Liver (tissue), 9 donors: Measurements from ENCODE around the gene TTYH3. TPM values are rescaled to one million over a fixed set of nuclear protein-coding genes. Genes with fewer than 3 reads are reported as not detected.

ENCODE experiments used
- DNase-seq: peaks from one replicate; pipeline ENCODE4 v3.0.0-alpha.2; 2017; ENCODE audit warnings: low spot score
- H3K27ac ChIP-seq, 2 donors: one replicate each; pipeline ENCODE4 v1.7.0; 2013; ENCODE audit warnings: inconsistent platforms in 2 of 2, low read length in 2 of 2, control low read depth in 1 of 2, low read depth in 1 of 2, mild to moderate bottlenecking in 1 of 2
- H3K27me3 ChIP-seq, 4 donors: one replicate each; pipeline versions ENCODE4 v1.6.1 to v1.7.0; 2013; ENCODE audit warnings: low read length in 3 of 4, inconsistent platforms in 1 of 4, mild to moderate bottlenecking in 1 of 4, moderate library complexity in 1 of 4; ENCODE audit not compliant: control insufficient read depth in 4 of 4, insufficient read depth in 4 of 4
- H3K36me3 ChIP-seq, 4 donors: one replicate each; pipeline versions ENCODE4 v1.6.1 to v1.7.0; 2013; ENCODE audit warnings: low read length in 3 of 4, mild to moderate bottlenecking in 3 of 4, low read depth in 1 of 4, moderate library complexity in 1 of 4; ENCODE audit not compliant: control insufficient read depth in 4 of 4, insufficient read depth in 3 of 4
- H3K4me1 ChIP-seq, 4 donors: one replicate each; pipeline versions ENCODE4 v1.6.1 to v1.7.0; 2013; ENCODE audit warnings: low read length in 3 of 4, mild to moderate bottlenecking in 3 of 4, moderate library complexity in 1 of 4; ENCODE audit not compliant: control insufficient read depth in 4 of 4, insufficient read depth in 4 of 4
- H3K4me3 ChIP-seq, 3 donors: one replicate each; pipeline versions ENCODE4 v1.6.1 to v1.7.0; 2013; ENCODE audit warnings: low read length in 3 of 3, control low read depth in 1 of 3, low read depth in 1 of 3, mild to moderate bottlenecking in 1 of 3
- H3K9ac ChIP-seq, 2 donors: one replicate each; pipeline ENCODE4 v1.7.0; 2013; ENCODE audit warnings: low read length in 2 of 2, mild to moderate bottlenecking in 2 of 2, moderate library complexity in 2 of 2, control low read depth in 1 of 2, low read depth in 1 of 2
- H3K9me3 ChIP-seq, 4 donors: one replicate each; pipeline versions ENCODE4 v1.6.1 to v1.7.0; 2013; ENCODE audit warnings: low read length in 3 of 4; ENCODE audit not compliant: control insufficient read depth in 4 of 4
- EGR1 ChIP-seq, 2 donors: IDR thresholded peaks; 2 replicates each; pipeline ENCODE4 v1.6.1; 2016 to 2018; ENCODE audit warnings: antibody characterized with exemption in 2 of 2, low read depth in 2 of 2
- FOXA1 ChIP-seq: IDR thresholded peaks from 2 replicates; pipeline ENCODE4 v1.6.1; 2016; ENCODE audit warnings: antibody characterized with exemption
- FOXA2 ChIP-seq: IDR thresholded peaks from 2 replicates; pipeline ENCODE4 v1.6.1; 2016; ENCODE audit warnings: antibody characterized with exemption
- GABPA ChIP-seq, 2 donors: IDR thresholded peaks in 1 of 2; conservative IDR thresholded peaks in 1 of 2; 2 replicates each; pipeline ENCODE4 v1.6.1; 2016; ENCODE audit warnings: antibody characterized with exemption in 2 of 2, mild to moderate bottlenecking in 1 of 2, moderate library complexity in 1 of 2
- HNF4A ChIP-seq, 2 donors: conservative IDR thresholded peaks; 2 replicates each; pipeline ENCODE4 v1.6.1; 2016; ENCODE audit warnings: antibody characterized with exemption in 2 of 2, mild to moderate bottlenecking in 2 of 2
- HNF4G ChIP-seq: IDR thresholded peaks from 2 replicates; pipeline ENCODE4 v1.6.1; 2016; ENCODE audit warnings: antibody characterized with exemption
- JUND ChIP-seq, 2 donors: IDR thresholded peaks; 2 replicates each; pipeline ENCODE4 v1.6.1; 2016; ENCODE audit warnings: antibody characterized with exemption in 2 of 2
- NR2F2 ChIP-seq: IDR thresholded peaks from 2 replicates; pipeline ENCODE4 v1.6.1; 2016; ENCODE audit warnings: antibody characterized with exemption
- RAD21 ChIP-seq, 2 donors: IDR thresholded peaks; 2 replicates each; pipeline ENCODE4 v1.6.1; 2016; ENCODE audit warnings: antibody characterized with exemption in 2 of 2, mild to moderate bottlenecking in 2 of 2
- RXRA ChIP-seq, 2 donors: IDR thresholded peaks; 2 replicates each; pipeline ENCODE4 v1.6.1; 2017 to 2018; ENCODE audit warnings: antibody characterized with exemption in 2 of 2, mild to moderate bottlenecking in 1 of 2
- TAF1 ChIP-seq: conservative IDR thresholded peaks from 2 replicates; pipeline ENCODE4 v1.6.1; 2016; ENCODE audit warnings: antibody characterized with exemption, mild to moderate bottlenecking
- YY1 ChIP-seq: IDR thresholded peaks from 2 replicates; pipeline ENCODE4 v1.6.1; 2016; ENCODE audit warnings: antibody characterized with exemption, mild to moderate bottlenecking
- WGBS: extraction: QIAGEN DNeasy Blood & Tissue Kit; methylation state at CpG from one replicate; pipeline ENCODE4 v1.1.7; 2013; 5-methylcytosine and 5-hydroxymethylcytosine counted together
- polyA plus RNA-seq, 2 donors: library from polyadenylated mRNA; stranded (reverse) in 1 of 2; unstranded in 1 of 2; fragments of 200-250 nt in 1 of 2; fragments of >200 nt in 1 of 2; fragmentation: Nextera tagmentation in 1 of 2; extraction: Ambion mirVana in 1 of 2; gene quantifications; one replicate each; pipeline versions ENCODE4 v1.2.1 to v1.2.3, GENCODE V29; 2013 to 2015
- total RNA-seq, 2 donors: library from RNA; depleted of rRNA; stranded (reverse); fragments of >200 nt; gene quantifications; one replicate each; pipeline ENCODE4 v1.2.3, GENCODE V29; 2014
- TF ChIP-seq, protein P1 (sequence below): IDR thresholded peaks from 2 replicates; pipeline ENCODE4 v1.6.1; 2016; ENCODE audit warnings: antibody characterized with exemption
- TF ChIP-seq, protein P2 (sequence below): IDR thresholded peaks from 2 replicates; pipeline ENCODE4 v1.6.1; 2016; ENCODE audit warnings: antibody characterized with exemption
- TF ChIP-seq, protein P3 (sequence below): IDR thresholded peaks from 2 replicates; pipeline ENCODE4 v1.6.1; 2016; ENCODE audit warnings: antibody characterized with exemption, mild to moderate bottlenecking
- TF ChIP-seq, protein P4 (sequence below): fragments of 150-350 bp; IDR thresholded peaks from 2 replicates; pipeline ENCODE4 v1.5.1; 2017; ENCODE audit warnings: improper control_type of control experiment, low read depth, low read length; ENCODE audit not compliant: missing input control
- TF ChIP-seq, protein P5 (sequence below): IDR thresholded peaks from 2 replicates; pipeline ENCODE4 v1.6.1; 2016; ENCODE audit warnings: antibody characterized with exemption
- donor health status: healthy.
- donor health status: healthy.
- donor health status: healthy.
- donor health status: healthy.
- donor health status: healthy.

TTYH3 gene
- total and polyA plus RNA-seq, 4 donors = 8.2 to 19.6 (median 17.4) TPM

DNA sequence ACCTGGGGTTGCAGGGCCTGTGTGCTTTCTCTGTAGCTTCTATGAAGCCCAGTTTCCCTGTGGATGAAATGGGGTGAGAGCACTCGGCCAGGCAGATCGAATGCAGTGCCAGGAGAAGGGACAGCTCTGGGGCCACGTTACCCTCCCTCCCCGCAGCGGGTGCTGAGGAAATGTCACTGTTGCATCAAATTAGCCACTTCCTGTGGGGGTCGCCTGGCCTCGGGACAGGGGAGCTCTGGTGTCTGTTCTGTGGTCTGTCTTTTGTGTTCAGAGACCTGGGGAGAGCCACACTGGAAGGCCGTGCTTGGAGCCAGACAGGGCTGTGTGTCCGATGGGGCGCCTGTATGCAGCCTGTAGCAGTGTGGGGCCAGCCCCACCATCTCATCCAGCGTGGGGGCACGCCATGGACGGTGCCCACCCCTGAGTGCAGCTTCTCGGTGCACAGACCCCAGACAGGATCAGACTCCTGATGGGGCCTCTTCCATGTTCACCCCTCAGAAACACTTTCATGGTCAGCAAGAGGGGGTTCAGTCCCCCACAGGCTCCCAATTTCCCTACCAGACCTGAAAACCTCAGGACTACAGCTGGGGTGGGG, 13.6 kb downstream of the TTYH3 start:
- TF ChIP-seq, protein P1, sequence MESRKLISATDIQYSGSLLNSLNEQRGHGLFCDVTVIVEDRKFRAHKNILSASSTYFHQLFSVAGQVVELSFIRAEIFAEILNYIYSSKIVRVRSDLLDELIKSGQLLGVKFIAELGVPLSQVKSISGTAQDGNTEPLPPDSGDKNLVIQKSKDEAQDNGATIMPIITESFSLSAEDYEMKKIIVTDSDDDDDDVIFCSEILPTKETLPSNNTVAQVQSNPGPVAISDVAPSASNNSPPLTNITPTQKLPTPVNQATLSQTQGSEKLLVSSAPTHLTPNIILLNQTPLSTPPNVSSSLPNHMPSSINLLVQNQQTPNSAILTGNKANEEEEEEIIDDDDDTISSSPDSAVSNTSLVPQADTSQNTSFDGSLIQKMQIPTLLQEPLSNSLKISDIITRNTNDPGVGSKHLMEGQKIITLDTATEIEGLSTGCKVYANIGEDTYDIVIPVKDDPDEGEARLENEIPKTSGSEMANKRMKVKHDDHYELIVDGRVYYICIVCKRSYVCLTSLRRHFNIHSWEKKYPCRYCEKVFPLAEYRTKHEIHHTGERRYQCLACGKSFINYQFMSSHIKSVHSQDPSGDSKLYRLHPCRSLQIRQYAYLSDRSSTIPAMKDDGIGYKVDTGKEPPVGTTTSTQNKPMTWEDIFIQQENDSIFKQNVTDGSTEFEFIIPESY = no peak
- TF ChIP-seq FOXA1 (no peak), EGR1 (IDR thresholded peaks at IDR 0.05; ENCODE audit: low read depth in 2 of 2) (no peak), NR2F2 (no peak), YY1 (no peak), FOXA2 (no peak)
- TF ChIP-seq, protein P2, sequence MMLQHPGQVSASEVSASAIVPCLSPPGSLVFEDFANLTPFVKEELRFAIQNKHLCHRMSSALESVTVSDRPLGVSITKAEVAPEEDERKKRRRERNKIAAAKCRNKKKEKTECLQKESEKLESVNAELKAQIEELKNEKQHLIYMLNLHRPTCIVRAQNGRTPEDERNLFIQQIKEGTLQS = no peak
- TF ChIP-seq, protein P3, sequence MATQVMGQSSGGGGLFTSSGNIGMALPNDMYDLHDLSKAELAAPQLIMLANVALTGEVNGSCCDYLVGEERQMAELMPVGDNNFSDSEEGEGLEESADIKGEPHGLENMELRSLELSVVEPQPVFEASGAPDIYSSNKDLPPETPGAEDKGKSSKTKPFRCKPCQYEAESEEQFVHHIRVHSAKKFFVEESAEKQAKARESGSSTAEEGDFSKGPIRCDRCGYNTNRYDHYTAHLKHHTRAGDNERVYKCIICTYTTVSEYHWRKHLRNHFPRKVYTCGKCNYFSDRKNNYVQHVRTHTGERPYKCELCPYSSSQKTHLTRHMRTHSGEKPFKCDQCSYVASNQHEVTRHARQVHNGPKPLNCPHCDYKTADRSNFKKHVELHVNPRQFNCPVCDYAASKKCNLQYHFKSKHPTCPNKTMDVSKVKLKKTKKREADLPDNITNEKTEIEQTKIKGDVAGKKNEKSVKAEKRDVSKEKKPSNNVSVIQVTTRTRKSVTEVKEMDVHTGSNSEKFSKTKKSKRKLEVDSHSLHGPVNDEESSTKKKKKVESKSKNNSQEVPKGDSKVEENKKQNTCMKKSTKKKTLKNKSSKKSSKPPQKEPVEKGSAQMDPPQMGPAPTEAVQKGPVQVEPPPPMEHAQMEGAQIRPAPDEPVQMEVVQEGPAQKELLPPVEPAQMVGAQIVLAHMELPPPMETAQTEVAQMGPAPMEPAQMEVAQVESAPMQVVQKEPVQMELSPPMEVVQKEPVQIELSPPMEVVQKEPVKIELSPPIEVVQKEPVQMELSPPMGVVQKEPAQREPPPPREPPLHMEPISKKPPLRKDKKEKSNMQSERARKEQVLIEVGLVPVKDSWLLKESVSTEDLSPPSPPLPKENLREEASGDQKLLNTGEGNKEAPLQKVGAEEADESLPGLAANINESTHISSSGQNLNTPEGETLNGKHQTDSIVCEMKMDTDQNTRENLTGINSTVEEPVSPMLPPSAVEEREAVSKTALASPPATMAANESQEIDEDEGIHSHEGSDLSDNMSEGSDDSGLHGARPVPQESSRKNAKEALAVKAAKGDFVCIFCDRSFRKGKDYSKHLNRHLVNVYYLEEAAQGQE = no peak
- TF ChIP-seq, protein P4, sequence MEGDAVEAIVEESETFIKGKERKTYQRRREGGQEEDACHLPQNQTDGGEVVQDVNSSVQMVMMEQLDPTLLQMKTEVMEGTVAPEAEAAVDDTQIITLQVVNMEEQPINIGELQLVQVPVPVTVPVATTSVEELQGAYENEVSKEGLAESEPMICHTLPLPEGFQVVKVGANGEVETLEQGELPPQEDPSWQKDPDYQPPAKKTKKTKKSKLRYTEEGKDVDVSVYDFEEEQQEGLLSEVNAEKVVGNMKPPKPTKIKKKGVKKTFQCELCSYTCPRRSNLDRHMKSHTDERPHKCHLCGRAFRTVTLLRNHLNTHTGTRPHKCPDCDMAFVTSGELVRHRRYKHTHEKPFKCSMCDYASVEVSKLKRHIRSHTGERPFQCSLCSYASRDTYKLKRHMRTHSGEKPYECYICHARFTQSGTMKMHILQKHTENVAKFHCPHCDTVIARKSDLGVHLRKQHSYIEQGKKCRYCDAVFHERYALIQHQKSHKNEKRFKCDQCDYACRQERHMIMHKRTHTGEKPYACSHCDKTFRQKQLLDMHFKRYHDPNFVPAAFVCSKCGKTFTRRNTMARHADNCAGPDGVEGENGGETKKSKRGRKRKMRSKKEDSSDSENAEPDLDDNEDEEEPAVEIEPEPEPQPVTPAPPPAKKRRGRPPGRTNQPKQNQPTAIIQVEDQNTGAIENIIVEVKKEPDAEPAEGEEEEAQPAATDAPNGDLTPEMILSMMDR = no peak
- TF ChIP-seq, protein P5, sequence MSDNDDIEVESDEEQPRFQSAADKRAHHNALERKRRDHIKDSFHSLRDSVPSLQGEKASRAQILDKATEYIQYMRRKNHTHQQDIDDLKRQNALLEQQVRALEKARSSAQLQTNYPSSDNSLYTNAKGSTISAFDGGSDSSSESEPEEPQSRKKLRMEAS = no peak
- Histone ChIP-seq H3K9me3 (no peaks in the 10 kb centered on the region), H3K4me1 (peaks cover 11 to 27% (median 18%) of the 10 kb centered on the region in 4 donors), H3K36me3 (peaks cover 0 to 12% (median 5%) of the 10 kb centered on the region in 4 donors), H3K27ac (no peak overlapping the region), H3K27me3 (no peaks in the 10 kb centered on the region), H3K9ac (no peak overlapping the region), H3K4me3 (no peak overlapping the region)
- no peak for DNase-seq
- 66% methylated on average over 14 of the region's 14 CpGs for WGBS

DNA sequence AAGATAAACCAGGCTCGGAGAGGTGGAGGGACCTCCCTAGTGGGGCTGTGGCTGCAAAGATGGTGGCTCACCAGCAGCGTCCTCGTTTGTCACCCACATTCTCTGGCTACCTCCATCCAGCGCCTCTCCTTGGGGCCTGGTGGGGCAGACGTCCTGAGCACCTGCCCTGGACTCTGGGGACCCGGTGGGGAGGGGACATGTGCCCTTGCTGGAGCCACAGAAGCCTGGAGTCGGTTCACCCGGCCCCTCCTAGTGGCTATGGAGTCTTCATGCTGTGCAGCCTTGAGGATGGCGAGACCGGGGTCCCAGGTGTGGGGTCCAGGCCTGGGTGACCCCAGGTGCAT, 14.5 kb downstream of the TTYH3 start:
- WGBS = 95% methylated on average over 10 of the region's 10 CpGs
- DNase-seq = no peak
- no peaks in the 10 kb centered on the region for H3K9me3 ChIP-seq
- H3K4me3 ChIP-seq = no peak overlapping the region
- no peak overlapping the region for H3K9ac ChIP-seq
- H3K4me1 ChIP-seq = peaks cover 7 to 18% (median 10%) of the 10 kb centered on the region in 4 donors
- peaks cover 0 to 12% (median 5%) of the 10 kb centered on the region in 4 donors for H3K36me3 ChIP-seq
- H3K27me3 ChIP-seq = no peaks in the 10 kb centered on the region
- no peak overlapping the region for H3K27ac ChIP-seq
- TF ChIP-seq, protein P2 = no peak
- TF ChIP-seq FOXA1 (no peak), YY1 (no peak), JUND (IDR thresholded peaks at IDR 0.05) (no peak), HNF4G (no peak), RXRA (IDR thresholded peaks at IDR 0.05) (no peak), GABPA (IDR thresholded peaks at IDR 0.05 in 1 of 2, conservative IDR thresholded peaks at IDR 0.05 in 1 of 2) (no peak), FOXA2 (no peak), RAD21 (IDR thresholded peaks at IDR 0.05) (no peak), HNF4A (conservative IDR thresholded peaks at IDR 0.05) (no peak), TAF1 (no peak)
- TF ChIP-seq, protein P1 = no peak
- TF ChIP-seq, protein P3 = no peak
- TF ChIP-seq, protein P5 = no peak
